ENCODE data around the gene JAK2.

DNA sequence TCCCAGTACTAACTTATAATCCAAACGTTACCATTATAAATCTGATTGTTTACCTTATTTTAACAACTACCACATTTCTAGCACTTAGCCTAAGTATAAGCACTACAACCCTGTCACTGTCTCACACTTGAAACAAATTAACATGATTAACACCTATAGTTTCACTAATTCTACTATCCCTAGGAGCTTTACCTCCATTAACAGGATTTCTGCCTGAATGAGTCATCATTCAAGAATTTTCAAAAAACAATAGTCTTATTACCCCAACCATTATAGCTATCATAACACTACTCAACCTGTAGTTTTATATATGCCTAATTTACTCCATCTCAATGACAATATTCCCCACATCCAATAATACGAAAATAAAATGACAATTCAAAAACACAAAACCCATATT is 110.7 kb downstream of the JAK2 start:
- TF ChIP-seq SMC3 (conservative IDR thresholded peaks at IDR 0.05; ENCODE audit: insufficient read depth, low read depth, low read length) (no peak), HMGXB4 (CRISPR knock-in tag; IDR thresholded peaks at IDR 0.05) (no peak), TBL1XR1 (IDR thresholded peaks at IDR 0.05; ENCODE audit: low read length in 2 of 2) (no peak), ARHGAP35 (IDR thresholded peaks at IDR 0.05; ENCODE audit: partially characterized antibody) (no peak), NFATC3 (IDR thresholded peaks at IDR 0.05) (no peak), NRF1 (conservative IDR thresholded peaks at IDR 0.05 in 1 of 2, IDR thresholded peaks at IDR 0.05 in 1 of 2) (no peak)
